Fibroblast of the aortic adventitia (primary cell): ENCODE measurements around the gene FAM83D. TPM values are rescaled to one million over a fixed set of nuclear protein-coding genes. Genes with fewer than 3 reads are reported as not detected.
"Not testable (repeated sequence)": the region's sequence is repeated elsewhere in the genome, so short reads cannot be mapped to it uniquely, and the experiment has no call there.

Experiments
- DNase-seq: peaks from one replicate; pipeline ENCODE4 v3.0.0-alpha.2; 2010; ENCODE audit warnings: low read depth
- H3K4me3 ChIP-seq: 2 replicates; pipeline ENCODE4 v1.5.1; 2011; ENCODE audit warnings: low read depth, mild to moderate bottlenecking, control low read depth, low read length, moderate library complexity
- CTCF ChIP-seq: IDR thresholded peaks from 2 replicates; pipeline ENCODE4 v1.5.1; 2011; ENCODE audit warnings: mild to moderate bottlenecking, low read length, control low read depth, inconsistent platforms; ENCODE audit not compliant: insufficient read depth
- total RNA-seq: library from RNA; depleted of rRNA; stranded (reverse); fragments of >200 nt; gene quantifications from 2 replicates; pipeline ENCODE4 v1.2.3, GENCODE V29; 2012; ENCODE audit warnings: low replicate concordance

FAM83D gene
- total RNA-seq, 1 donor: 16.7 TPM

GRCh38 chr20:38953630-38954340 lies 27.6 kb downstream of the FAM83D start:
- H3K4me3 ChIP-seq: no peak overlapping the region
- TF ChIP-seq CTCF: no peak
- no peak for DNase-seq

GRCh38 chr20:38957235-38957876 lies 31.1 kb downstream of the FAM83D start:
- H3K4me3 ChIP-seq: no peak overlapping the region
- no peak for DNase-seq
- no peak for TF ChIP-seq CTCF

GRCh38 chr20:38957915-38958485 lies 31.8 kb downstream of the FAM83D start:
- TF ChIP-seq CTCF: no peak
- no peak for DNase-seq
- no peak overlapping the region for H3K4me3 ChIP-seq

- not testable (repeated sequence) for H3K4me3 ChIP-seq, DNase-seq
These were observed 34.0 kb downstream of the FAM83D start for GRCh38 chr20:38960187-38960687.

- DNase-seq: no peak
- no peak for TF ChIP-seq CTCF
- peak overlapping the region; percentile 80 for H3K4me3 ChIP-seq
These were observed 35.4 kb downstream of the FAM83D start for GRCh38 chr20:38961530-38962043.

GRCh38 chr20:38962044-38962927 lies 36.1 kb downstream of the FAM83D start, which contains the start of gene DHX35:
Gene DHX35 (plus strand): TSS chr20:38962344. CDS start chr20:38962368, 24 bp downstream.
- DNase-seq: peak; percentile 94
- peak within 1 kb of the TSS; percentile 93 for H3K4me3 ChIP-seq
- TF ChIP-seq CTCF: peak; percentile 61
